SH-SY5Y (cell line): ENCODE results near the gene MAN2A1.

Source experiments
- GATA2 ChIP-seq: IDR thresholded peaks from 2 replicates; pipeline ENCODE4 v1.6.1; 2011; ENCODE audit warnings: mild to moderate bottlenecking, low read depth, low read length
- GATA3 ChIP-seq: IDR thresholded peaks from 2 replicates; pipeline ENCODE4 v1.6.1; 2011; ENCODE audit warnings: low read depth, mild to moderate bottlenecking, low read length, moderate library complexity

- no peak for TF ChIP-seq GATA3
- TF ChIP-seq GATA2, result no peak
Measured at GRCh38 chr5:109788596-109788995, 98.9 kb downstream of the MAN2A1 start.
